Stimulated activated CD4-positive, alpha-beta T cell treated with anti-CD3 and anti-CD28 coated beads, Interleukin-1b, Interleukin-23, amount 100 ng/mL, for 48 hours (primary cell): Measurements from ENCODE around the gene FGFR4.

ENCODE experiments used
- DNase-seq: peaks from one replicate; pipeline ENCODE4 v3.0.0-alpha.2; 2020

The FGFR4 gene

DNA sequence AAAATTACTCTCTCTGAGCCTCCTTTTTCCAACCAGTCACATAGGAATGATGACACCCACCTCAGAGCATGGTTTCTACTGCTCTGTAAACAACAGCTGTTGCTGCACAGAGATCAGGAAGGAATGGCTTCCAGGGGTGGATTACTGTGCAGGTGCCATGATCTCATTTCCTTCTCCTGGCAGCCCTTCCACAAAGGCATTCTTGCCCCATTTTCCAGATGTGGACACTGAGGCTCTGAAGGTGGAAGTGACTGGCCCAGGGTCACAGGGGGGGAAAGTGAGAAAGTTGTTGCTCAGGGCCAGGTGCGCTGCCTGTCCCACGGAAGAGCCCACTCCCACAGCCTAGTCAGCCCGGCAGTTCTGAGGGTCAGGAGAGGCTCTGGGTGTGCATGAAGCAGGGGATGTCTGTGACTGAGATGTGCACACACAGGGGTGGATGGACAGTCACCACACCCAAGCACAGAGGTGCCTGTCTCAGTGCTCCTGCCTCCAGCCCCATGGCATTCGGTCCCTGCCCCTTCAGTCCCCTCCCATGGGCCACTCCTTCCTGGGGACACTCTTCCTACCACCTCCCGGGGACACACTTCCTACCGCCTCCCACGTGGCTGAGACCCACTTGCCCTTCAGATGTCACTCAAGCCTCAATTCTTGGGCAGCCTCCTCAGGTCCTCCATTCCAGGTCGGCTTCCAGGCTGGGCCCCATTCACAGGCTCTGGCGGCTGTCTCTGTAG is 17.0 kb downstream of the FGFR4 start:
- no peak for DNase-seq

DNA sequence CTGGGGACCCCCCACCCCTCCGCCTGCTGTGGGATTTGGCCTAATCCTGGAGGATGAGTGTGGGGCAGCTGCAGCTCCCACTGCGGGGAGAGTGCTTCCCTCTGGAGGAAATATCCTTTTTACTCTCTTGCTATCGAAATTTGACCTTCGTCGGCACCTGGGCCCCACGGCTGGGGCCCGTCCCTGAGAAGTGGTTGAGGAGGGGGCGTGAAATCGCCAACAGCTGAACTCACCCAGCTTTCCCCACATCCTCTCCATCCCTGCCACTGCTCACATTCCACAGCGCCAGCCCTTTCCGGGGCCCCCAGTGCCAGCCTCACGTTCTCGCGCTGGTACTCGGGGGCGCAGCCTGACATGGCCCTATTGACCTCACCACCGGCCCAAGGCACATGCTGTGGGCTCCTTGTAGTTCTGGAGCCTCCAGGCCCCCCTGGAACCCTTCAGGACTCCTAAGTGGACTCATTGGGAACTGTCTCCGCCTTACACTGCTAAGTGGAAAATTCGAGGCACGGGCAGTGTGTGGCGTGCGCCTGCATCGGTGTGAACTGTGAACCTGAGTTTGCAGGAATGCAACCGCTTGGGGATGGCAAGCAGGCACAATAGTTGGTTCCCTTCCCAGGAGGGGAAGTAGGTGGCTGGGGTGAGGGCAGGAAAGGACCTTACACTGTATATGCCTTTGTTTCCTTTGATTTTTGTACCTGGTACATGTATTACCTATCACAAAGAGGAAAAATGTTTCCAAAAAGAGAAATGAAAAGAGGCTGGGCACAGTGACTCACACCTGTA is 19.2 kb downstream of the FGFR4 start:
- DNase-seq = no peak

DNA sequence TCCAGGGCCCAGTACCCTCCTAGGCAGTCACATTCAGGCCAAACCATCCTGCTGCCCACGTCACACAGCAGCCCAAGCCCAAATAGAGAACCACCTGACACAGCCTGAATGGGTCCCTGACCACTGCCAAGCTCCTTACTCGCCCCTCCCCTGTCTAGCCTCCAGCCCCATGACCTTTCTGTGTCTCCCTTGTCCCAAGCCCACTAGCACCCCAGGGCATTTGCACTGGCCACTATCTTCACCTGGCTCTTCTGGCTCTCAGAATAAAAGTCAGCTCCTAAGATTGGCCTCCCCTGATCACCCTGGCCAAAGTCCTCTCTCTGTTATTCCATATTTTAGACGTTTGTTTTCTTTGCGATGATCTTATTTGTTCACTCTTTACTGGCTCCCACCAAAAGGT is 20.4 kb downstream of the FGFR4 start:
- no peak for DNase-seq

DNA sequence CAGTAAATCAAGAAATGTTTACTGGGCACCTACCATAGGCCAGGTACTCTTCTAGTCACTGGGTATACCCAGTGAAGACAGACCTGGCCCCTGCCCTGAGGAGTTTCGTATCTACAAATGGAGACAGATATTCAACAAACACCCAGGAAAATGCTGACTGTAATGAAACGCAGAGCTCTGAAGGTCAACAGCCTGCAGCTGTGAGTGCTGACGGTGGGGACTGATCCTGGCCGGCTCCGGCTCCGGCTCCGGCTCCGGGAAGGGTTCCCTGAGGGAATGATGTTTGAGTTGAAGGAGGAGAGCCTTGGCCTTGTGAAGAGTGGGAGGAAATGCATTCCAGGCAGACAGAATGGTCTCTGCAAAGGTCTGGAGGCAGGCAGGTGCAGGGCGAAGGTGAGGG is 23.1 kb downstream of the FGFR4 start:
- DNase-seq = no peak

DNA sequence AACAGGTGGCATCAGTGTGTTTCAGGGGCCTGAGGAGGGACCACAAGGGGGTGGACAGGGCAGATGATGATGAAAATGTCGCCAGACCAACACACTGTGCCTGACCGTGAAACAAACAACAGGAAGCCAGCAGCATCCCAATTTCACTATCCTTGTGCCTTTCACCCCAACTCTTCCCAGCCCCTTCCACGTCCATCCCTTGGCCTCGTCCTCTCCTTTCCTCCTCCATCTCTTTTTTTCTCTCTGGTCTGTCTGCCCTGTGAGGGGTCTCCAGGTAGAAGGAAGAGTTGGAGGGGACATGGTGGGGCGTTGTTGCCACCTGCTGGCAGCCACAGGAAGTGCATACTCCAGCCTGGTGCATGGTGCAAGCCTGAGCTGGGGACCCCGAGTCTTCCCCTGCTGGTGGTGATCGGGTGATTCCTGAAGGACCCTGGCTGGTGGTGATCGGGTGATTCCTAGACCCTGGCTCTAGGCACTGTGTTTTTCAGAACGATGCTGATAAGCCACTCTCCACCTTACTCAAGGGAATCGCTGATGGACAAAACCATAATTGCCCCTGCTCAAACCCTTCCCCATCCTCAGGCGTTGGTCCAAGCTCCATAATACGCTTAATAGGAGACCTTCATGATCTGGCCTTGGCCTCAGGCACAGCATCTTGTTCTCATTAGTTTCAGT is 25.1 kb downstream of the FGFR4 start:
- peak; percentile 61 for DNase-seq

DNA sequence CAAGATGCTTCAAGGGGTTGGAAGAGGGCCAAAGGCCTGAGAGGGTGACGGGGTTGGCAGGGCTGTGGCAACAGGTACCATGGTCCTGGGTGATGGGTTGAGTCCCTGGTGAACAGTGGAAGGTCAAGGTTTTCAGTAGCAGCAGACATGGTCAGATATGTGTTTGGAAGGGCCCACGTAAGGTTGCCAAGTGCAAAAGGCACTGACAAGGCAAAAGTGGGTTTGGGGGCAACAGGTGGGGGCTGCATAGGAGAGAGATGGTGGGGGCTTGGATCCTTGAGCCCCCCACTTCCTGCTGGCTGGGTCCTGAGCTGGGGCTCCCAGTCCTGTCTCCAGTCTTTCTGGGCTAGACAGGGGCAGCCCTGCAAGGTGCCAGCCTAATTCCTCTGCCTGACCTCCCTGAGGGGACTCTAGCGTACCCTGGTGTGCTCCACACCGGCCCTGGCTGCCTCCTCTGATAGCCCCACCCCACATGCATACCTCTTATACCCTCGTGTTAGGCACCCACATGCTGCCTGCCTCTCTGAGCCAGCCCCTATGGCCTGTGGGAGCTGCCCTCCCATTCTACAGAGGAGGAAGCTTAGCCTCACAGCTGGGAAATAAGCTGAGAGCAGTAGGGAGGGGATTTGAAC is 26.0 kb downstream of the FGFR4 start:
- DNase-seq = no peak

DNA sequence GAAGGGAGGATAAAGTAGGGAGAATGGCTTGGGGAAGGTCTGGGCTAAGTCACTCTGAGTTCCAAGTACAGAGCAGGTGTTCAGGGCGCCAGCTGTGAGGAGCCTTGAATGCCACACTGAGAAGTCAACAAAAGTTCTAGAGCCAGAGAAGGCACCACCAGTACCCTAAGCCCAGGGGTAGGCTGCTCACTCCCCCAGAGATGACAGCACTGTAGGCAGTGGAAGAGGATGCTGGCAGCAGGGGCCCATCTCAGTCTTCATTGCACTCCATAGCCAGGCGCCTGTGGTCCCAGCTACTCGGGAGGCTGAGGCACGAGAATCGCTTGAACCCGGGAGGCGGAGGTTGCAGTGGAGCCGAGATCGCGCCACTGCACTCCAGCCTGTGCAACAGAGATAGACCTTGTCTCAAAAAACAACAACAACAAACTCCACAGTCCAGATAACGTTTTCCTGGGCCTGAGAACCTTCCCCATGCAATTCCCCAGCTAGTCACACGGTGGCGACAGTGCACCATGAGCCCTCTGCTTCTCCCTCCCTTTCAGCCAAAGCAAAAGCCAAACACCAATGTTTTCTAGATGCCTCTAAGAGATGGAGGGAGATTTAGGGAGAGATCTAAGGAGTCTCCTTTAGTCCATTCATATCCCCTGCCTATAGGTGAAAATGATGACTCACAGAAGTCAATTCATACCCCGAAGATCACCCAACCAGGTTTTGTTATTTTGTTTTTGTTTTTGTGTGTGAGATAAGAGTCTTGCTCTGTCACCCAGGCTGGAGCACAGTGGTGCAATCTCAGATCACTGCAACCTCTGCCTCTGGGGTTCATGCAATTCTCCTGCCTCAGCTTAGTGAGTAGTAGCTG is 27.1 kb downstream of the FGFR4 start:
- DNase-seq = peak; percentile 75

DNA sequence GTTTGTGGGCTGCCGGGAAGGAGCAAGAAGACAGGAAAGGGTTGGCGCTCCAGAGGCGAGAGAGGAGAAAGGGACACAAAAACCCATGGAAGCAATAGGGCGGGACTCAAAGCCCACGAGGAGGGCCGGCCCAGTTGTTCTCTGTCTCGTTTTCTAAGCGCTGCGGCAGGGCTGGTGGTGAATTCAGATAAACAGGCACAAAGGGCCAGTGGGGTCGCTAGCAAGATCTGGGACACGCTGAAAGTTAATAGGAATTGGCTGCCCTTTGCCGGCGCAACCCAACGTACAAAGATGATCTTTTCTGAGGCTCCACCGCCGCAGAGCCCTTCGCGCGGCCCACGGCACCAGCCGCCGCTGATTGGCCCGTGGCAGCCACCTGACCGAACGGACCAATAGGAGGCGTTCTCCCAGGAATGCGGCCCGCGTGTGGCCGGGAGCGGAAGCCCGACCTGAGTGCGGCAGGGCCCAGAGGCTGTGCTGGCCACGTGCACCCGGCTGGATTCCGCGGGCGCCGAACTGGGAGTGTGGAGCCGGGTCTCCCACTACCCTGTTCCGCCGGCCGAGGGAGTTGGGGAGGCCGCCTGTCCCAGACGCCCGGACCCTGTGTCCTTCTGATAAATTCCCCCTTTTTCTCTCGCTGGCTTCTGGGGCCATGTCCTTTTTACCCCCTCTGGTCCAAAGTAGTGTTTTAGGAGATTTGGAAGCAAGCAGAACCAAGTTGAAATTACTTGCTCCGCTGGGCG is 30.1 kb downstream of the FGFR4 start:
- peak; percentile 90 for DNase-seq

DNA sequence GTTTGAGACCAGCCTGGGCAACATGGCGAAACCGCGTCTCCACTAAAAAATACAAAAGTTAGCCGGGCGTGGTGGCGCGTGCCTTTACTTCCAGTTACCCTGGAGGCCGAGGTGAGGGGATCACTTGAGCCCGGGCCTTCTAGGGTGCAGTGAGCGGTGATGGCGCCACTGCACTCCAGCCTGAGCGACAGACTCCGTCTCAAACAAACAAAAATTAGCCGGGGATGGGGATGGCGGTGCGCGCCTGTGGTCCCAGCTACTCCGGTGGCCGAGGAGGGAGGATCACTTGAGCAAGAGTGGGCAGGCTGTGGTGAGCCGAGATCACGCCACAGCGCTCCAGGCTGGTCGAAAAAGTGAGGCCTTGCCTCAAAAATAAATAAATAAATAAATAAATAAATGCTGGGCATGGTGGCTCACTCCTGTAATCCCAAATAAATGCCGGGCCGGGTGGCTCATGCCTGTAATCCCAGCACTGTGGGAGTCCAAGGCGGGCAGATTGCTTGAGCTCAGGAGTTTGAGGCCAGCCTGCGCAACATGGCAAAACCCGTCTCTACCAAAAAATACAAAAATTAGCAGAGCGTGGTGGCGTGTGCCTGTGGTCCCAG is 30.8 kb downstream of the FGFR4 start:
- no peak for DNase-seq

DNA sequence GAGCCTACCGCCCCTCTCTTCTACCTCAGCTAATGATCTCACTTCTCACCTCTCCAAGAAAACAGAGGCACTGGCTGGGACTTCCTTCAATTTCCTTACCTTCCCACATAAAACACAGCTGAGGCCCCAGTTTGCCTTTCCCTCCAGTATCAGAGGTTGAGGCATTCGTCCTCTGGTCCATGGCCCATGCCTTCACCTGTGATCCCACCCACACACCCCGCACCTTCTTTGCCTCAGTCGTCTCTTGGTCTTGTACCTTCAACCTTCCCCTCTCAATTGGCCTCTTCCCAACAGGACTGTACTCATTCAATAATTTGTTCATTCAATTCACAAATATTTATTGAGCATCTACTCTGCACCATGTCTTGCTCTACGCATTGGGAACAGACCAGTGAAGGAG is 35.9 kb downstream of the FGFR4 start:
- no peak for DNase-seq

DNA sequence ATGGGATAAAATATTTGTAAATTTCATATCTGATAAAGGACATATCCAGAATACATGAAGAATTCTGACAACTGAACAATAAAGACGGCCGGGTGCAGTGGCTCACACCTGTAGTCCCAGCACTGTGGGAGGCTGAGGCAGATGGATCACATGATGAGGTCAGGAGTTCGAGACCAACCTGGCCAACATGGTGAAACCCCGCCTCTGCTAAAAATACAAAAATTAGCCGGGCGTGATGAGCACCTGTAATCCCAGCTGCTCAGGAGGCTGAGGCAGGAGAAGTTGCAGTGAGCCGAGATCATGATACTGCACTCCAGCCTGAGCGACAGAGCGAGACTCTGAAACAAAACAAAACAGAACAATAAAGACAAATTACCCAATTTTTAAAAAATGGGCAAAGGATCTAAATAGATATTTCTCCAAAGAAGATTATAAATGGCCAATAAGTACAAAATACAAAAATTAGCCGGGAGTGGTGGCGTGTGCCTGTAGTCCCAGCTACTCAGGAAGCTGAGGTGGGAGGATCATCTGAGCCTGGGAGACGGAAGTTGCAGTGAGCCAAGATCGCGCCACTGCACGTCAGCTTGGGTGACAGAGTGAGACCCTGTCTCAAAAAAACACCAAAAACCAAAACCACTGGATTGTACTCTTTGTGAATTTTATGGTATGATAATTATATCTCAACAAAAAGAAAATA is 37.2 kb downstream of the FGFR4 start:
- no peak for DNase-seq

DNA sequence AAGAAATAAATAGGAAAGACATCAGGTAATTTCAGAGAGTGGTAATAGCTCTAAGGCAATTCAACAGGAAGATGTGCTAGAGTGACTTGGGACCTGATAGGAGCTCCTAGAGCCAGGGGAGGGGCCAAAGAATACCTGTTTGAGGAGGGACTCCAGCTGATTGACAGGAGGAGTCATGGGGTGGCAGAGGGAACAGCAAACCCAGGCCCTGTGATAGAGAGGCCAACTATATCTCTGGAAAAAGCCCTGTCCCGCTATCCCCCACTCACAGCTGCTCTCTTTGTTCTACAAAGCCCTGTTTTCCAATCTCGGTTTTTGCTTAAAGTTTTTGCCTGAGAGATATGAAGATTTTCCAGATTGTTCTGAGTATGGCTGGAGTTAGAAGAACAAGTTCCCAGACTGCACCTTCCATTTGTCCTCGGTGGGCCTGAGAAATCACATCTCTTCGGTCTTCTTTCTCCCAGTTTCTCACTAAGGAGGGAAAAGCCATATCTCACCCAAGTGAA is 37.8 kb downstream of the FGFR4 start:
- no peak for DNase-seq

DNA sequence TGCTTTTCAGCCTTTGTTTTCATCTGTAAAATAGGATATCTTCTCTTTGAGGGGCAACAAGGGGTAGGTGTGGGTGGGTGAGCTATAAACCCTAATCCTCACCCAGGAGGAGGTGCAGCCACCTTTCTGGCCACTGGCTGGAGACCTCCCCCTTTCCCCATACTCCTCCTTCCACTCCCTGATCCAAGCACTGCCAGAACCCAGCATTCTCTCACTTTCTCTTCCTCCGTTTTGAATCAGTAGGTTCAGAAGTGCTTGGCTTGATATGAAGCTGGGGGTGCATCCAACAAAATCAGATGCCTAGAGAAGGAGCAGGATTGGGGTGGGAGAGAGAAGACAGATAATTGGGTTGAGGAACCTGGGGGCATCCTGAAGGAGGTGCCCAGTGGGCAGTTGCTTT is 40.1 kb downstream of the FGFR4 start:
- no peak for DNase-seq

DNA sequence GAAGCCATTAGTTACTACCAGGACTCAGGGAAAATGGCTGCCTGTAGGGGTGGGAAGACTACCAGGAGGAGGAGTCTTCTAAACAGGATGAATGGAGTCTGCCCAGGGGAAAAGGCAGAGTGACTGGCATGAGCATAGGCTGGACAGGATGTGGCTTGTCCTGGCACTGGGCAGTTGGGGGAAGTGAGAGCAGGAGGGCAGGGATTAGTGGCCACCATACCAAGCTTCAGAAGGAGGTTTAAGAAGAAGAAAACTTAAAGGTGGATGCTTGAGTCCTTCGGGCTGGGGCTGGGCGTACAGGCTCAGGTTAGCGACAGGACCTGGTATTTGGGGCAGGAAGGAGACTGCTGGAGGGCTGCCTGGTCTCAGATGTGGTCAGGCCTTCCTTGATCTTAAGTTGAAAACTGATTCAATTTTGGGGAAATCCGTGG is 41.9 kb downstream of the FGFR4 start:
- no peak for DNase-seq

DNA sequence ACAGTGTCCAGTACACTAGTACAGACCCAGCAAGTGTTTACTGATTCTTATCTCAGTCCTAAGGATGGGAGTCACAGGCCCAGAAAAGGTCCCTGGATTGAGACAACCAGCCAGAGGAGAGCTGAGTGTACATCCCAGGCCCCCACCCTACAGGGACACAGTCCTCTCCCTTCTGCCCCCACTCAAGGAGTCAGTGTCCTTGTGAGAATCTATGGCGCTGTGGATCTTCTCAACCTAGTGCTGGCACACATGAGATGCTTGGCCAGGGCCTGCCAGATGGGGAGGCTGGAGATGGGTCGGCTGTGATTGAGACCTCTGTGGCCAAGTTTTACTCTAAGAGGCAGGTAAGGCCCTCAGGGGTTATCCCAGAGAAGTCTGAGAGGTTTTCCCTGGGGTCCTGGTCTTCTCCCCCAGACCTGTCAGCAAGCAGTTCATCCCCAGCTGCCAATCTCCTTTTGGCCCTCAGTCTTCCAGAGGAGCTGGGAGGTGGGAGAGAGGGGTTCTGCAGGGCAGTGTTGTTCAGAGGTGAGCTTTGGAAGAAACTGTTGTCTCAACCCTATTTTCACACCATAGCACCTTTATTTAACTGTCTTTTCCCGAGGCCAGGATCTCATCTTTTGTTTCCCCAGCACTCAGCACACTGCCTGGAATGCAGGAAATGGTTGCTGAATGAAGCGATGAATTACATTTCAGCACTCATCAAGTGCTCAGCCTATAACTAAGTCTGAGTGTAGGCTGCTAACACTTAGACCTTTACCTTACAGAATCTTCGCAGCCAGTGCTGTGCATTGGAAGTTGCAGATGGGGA is 43.7 kb downstream of the FGFR4 start:
- no peak for DNase-seq

DNA sequence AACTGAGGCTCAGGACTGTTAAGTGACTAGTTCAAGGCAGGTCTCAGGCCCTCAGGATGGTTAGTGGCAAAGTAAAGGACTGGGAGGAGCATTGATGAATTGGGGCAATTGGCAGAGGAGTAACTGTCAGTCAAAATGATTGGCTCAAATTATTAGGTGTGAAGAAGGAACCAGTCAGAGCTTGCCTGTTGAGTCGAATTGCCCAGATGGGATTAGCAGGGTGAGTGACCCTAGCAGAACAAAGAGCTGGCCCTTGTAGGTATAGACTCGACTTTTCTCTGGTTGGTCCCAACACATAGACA is 44.3 kb downstream of the FGFR4 start:
- no peak for DNase-seq

DNA sequence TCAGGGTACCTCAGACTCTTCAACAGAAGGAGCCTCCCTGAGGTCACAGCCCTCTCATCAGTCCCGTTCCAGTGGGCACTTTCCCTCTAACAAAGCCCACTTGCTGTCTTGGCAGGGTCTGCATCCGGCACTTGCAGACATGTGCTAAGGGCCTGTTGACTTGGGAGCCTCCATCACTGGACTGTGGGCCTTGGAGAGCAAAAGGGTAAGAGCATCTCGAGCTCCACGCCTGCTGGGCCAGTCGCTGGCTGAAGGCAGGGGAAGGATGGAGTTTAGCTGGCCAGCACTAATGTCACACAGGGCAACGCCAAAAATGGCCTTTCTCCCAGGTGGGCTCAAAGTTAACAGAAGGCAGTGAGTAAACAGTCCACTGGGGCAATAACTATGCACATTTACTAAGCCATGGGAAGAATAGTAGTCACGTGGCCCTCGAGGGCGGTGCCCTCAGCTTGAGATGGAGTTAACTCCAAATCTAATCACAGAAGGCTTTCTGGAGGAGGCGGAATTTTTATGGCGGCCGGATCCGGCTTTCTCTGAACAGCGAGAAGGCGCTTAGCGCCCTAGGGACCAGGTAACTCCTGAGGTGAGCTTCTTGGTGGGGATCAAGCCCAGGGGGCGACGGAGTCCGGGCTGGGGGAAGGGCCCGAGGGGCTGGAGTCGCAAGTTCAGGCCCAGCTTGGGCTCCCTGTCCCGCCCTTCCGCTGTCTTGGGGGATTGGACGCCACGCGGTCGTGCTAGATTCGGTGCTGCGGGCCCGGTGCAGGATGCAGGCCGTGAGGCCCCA is 44.8 kb downstream of the FGFR4 start:
- no peak for DNase-seq

DNA sequence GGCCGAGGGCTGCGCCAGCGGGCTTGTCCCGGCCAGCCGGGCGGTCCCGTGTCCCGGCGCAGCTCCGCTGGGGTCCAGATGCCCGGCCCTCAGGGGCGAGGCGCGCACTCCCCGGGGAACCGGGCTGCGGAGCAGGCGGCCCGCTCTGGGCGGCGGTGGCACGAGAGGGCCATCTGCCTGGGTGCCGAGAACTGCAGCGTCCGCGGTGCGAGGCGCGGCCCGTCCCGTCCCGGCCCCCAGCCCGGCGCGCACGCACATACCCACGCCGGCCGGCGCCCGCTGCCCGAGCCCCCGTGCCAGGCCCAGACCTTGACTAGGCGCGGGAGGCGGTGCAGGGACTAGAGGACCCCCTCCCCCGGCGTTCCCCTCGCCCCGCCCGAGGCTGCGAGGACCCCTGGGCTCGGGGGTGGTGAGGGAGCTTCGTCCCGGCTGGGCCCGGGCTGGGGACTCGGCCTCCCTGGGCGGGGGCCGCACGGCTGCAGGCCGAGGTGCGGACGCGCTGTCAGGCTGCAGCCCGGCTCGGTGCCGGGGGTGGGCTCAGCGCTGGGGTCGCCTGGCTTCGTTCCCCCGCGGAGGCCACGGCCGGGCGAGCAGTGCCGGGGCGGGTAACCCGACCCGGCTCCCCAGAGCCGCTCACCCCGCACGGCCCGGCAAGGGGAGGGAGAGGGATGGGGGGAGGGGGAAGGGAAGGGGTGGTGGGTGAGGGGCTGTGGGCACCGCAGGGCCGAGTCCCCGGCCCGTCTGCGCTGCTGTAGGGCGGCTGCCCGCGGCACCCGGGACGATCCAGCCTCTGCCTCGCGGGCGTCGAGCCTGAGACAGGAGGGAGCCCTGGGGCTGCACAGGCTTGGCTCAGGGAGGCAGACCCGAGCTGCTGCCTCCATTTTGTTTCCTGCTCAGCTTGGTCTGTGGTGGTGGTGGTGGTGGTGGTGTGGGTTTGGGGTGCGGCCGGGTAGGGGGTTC is 45.7 kb downstream of the FGFR4 start:
- DNase-seq = peak; percentile 46
